GM12864 (cell line): ENCODE results near the gene FCRL1.

Experiments
- DNase-seq: peaks from one replicate; pipeline ENCODE4 v3.0.0-alpha.2; 2011; ENCODE audit warnings: low read depth
- H3K4me3 ChIP-seq: 2 replicates; pipeline ENCODE4 v1.5.1; 2011; ENCODE audit warnings: mild to moderate bottlenecking, low read depth, low read length, control low read depth
- CTCF ChIP-seq: IDR thresholded peaks from 2 replicates; pipeline ENCODE4 v1.5.1; 2011; ENCODE audit warnings: low read depth, mild to moderate bottlenecking, moderate library complexity, low read length, control low read depth, inconsistent platforms; ENCODE audit errors: missing control alignments

Gene FCRL1

DNA sequence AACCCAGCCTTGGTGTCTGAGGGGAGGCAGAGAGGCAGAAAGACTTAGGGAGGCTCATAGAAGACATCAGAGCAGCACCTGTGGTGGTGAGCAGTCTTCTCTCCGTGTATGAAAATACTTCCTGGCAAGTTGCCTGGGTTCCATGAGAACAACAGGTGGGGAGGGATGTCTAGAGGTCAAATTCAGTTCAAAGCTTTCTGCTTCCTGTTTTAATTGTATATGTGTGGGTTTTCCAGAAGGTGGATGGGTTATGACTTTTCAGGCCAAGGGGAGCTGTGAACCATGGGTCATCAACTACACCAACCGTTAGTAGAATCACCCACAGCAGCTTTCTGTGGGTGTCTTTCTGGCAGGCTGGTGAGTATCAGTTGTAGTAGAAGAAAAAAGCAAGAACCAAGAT lies 38.9 kb downstream of the FCRL1 start:
- TF ChIP-seq CTCF = no peak
- no peak overlapping the region for H3K4me3 ChIP-seq
- DNase-seq = peak; percentile 69

GRCh38 chr1:157776971-157777391 lies 42.9 kb downstream of the FCRL1 start, which contains the start of gene FCRL2:
FCRL2 (minus strand) TSS chr1:157777132; CDS start chr1:157777073, 59 bp downstream.
- TF ChIP-seq CTCF = no peak
- H3K4me3 ChIP-seq = no peak within 1 kb of the TSS
- no peak for DNase-seq

- TF ChIP-seq CTCF = no peak
- no peak for DNase-seq
- H3K4me3 ChIP-seq = no peak overlapping the region
Measured at GRCh38 chr1:157775101-157775870, 44.6 kb downstream of the FCRL1 start.

GRCh38 chr1:157774412-157774811 lies 45.5 kb downstream of the FCRL1 start:
- no peak for TF ChIP-seq CTCF
- no peak for DNase-seq
- no peak overlapping the region for H3K4me3 ChIP-seq

- no peak for DNase-seq
- TF ChIP-seq CTCF = peak; percentile 70
- no peak overlapping the region for H3K4me3 ChIP-seq
Measured at GRCh38 chr1:157773493-157774350, 46.2 kb downstream of the FCRL1 start.

GRCh38 chr1:157771661-157772425 lies 48.1 kb downstream of the FCRL1 start:
- TF ChIP-seq CTCF = no peak
- DNase-seq = no peak
- no peak overlapping the region for H3K4me3 ChIP-seq
